Activated CD8-positive, alpha-beta T cell treated with anti-CD3 and anti-CD28 coated beads, Interleukin-2, amount 10 ng/mL, durations not matched to agents 7 days and 5 days (primary cell): Measurements from ENCODE around the gene KCNQ1OT1. TPM values are rescaled to one million over a fixed set of nuclear protein-coding genes. Genes with fewer than 3 reads are reported as not detected.

Source experiments
- ATAC-seq: fragments of 150-1000 bp; cut with Tn5 transposase; one replicate; pipeline ENCODE4 v1.10.0; 2021; ENCODE audit warnings: moderate library complexity
- CTCF ChIA-PET: fragments of 350-600 bp; sonication (Branson Sonifier 250); formaldehyde crosslinking; loops from one replicate; lab custom pipeline; 2021; ENCODE audit warnings: antibody characterized with exemption; lab: Charles Lee
- POLR2A ChIA-PET: fragments of 350-600 bp; sonication (Branson Sonifier 250); formaldehyde crosslinking; loops from one replicate; lab custom pipeline; 2021; ENCODE audit warnings: antibody characterized with exemption; lab: Charles Lee
- DNase-seq: peaks from one replicate; pipeline ENCODE4 v3.0.0-alpha.2; 2020
- H3K27ac Mint-ChIP-seq: one replicate; pipeline ENCODE4 v1.8.0; 2021; ENCODE audit warnings: mild to moderate bottlenecking, mixed read lengths
- H3K27me3 Mint-ChIP-seq: one replicate; pipeline ENCODE4 v1.8.0; 2021; ENCODE audit warnings: low read depth, mixed read lengths
- H3K36me3 Mint-ChIP-seq: one replicate; pipeline ENCODE4 v1.8.0; 2021; ENCODE audit warnings: low read depth, mixed read lengths
- H3K4me1 Mint-ChIP-seq: one replicate; pipeline ENCODE4 v1.8.0; 2021; ENCODE audit warnings: low read depth, mixed read lengths
- H3K4me3 Mint-ChIP-seq: one replicate; pipeline ENCODE4 v1.8.0; 2021; ENCODE audit warnings: mild to moderate bottlenecking, mixed read lengths
- H3K9me3 Mint-ChIP-seq: one replicate; pipeline ENCODE4 v1.8.0; 2022; ENCODE audit warnings: mixed read lengths; ENCODE audit not compliant: insufficient read depth
- total RNA-seq, 2 experiments: library from RNA; stranded (reverse); gene quantifications; one replicate each; pipeline ENCODE4 v1.2.3, GENCODE V29; 2021

KCNQ1OT1 gene
- total RNA-seq, 2 experiments from 2014 or later, result 0.24 to 0.26 TPM

GRCh38 chr11:2741377-2742131 lies 41.8 kb upstream of the KCNQ1OT1 start:
- ChIA-PET POLR2A (no interaction called here), CTCF (no interaction called here)
- no peak overlapping the region for H3K27ac Mint-ChIP-seq
- H3K4me1 Mint-ChIP-seq, result no peaks in the 10 kb centered on the region
- H3K9me3 Mint-ChIP-seq, result no peaks in the 10 kb centered on the region
- no peaks in the 10 kb centered on the region for H3K36me3 Mint-ChIP-seq
- H3K4me3 Mint-ChIP-seq, result no peak overlapping the region
- ATAC-seq (no peak), DNase-seq (no peak)
- H3K27me3 Mint-ChIP-seq, result no peaks in the 10 kb centered on the region

- ATAC-seq (peak; percentile 6), DNase-seq (no peak)
- H3K27me3 Mint-ChIP-seq, result no peaks in the 10 kb centered on the region
- no peaks in the 10 kb centered on the region for H3K36me3 Mint-ChIP-seq
- H3K4me3 Mint-ChIP-seq, result no peak overlapping the region
- ChIA-PET POLR2A (no interaction called here), CTCF (no interaction called here)
- H3K9me3 Mint-ChIP-seq, result no peaks in the 10 kb centered on the region
- H3K27ac Mint-ChIP-seq, result no peak overlapping the region
- H3K4me1 Mint-ChIP-seq, result no peaks in the 10 kb centered on the region
These were observed 41.2 kb upstream of the KCNQ1OT1 start for GRCh38 chr11:2741006-2741376.

GRCh38 chr11:2740275-2740940 lies 40.6 kb upstream of the KCNQ1OT1 start:
- no peak for ATAC-seq
- ChIA-PET CTCF (interaction anchor here (0.8 kb wide), 1 partner anchor 207 kb away, joined by 4 read pairs; no protein-coding TSS in a partner anchor), POLR2A (no interaction called here)
- Mint-ChIP-seq H3K4me3 (no peak overlapping the region), H3K36me3 (no peaks in the 10 kb centered on the region), H3K9me3 (no peaks in the 10 kb centered on the region), H3K27ac (no peak overlapping the region), H3K27me3 (no peaks in the 10 kb centered on the region), H3K4me1 (no peaks in the 10 kb centered on the region)
- DNase-seq, result no peak

GRCh38 chr11:2739531-2740274 lies 39.9 kb upstream of the KCNQ1OT1 start:
- H3K4me3 Mint-ChIP-seq, result no peak overlapping the region
- no peaks in the 10 kb centered on the region for H3K9me3 Mint-ChIP-seq
- no peaks in the 10 kb centered on the region for H3K36me3 Mint-ChIP-seq
- H3K27me3 Mint-ChIP-seq, result no peaks in the 10 kb centered on the region
- POLR2A ChIA-PET, result no interaction called here
- no peak for DNase-seq
- no peak for ATAC-seq
- CTCF ChIA-PET, result interaction anchor here (0.8 kb wide), 1 partner anchor 207 kb away, joined by 4 read pairs; no protein-coding TSS in a partner anchor
- no peaks in the 10 kb centered on the region for H3K4me1 Mint-ChIP-seq
- no peak overlapping the region for H3K27ac Mint-ChIP-seq

- no peaks in the 10 kb centered on the region for H3K36me3 Mint-ChIP-seq
- no peak for ATAC-seq
These were observed 39.0 kb upstream of the KCNQ1OT1 start for GRCh38 chr11:2738551-2739431.

GRCh38 chr11:2737866-2738265 lies 38.1 kb upstream of the KCNQ1OT1 start:
- DNase-seq (no peak), ATAC-seq (no peak)
- Mint-ChIP-seq H3K27ac (no peak overlapping the region), H3K9me3 (no peaks in the 10 kb centered on the region), H3K4me1 (no peaks in the 10 kb centered on the region), H3K27me3 (no peaks in the 10 kb centered on the region), H3K36me3 (no peaks in the 10 kb centered on the region), H3K4me3 (no peak overlapping the region)
- ChIA-PET CTCF (no interaction called here), POLR2A (no interaction called here)

More at GRCh38 chr11:2738551-2739431, 39.0 kb upstream of the KCNQ1OT1 start:
- Mint-ChIP-seq H3K9me3 (no peaks in the 10 kb centered on the region), H3K27ac (no peak overlapping the region), H3K27me3 (no peaks in the 10 kb centered on the region), H3K4me1 (no peaks in the 10 kb centered on the region), H3K4me3 (no peak overlapping the region)
- no peak for DNase-seq
- POLR2A ChIA-PET, result no interaction called here
- CTCF ChIA-PET, result no interaction called here

- POLR2A ChIA-PET, result no interaction called here
- CTCF ChIA-PET, result no interaction called here
These were observed 37.4 kb upstream of the KCNQ1OT1 start for GRCh38 chr11:2737226-2737590.

GRCh38 chr11:2736577-2737225 lies 36.9 kb upstream of the KCNQ1OT1 start:
- H3K27ac Mint-ChIP-seq, result no peak overlapping the region
- no peak for ATAC-seq
- H3K4me3 Mint-ChIP-seq, result no peak overlapping the region
- no peak for DNase-seq
- ChIA-PET CTCF (no interaction called here), POLR2A (interaction anchor here (0.6 kb wide), 1 partner anchor 11 kb away, joined by 3 read pairs; no protein-coding TSS in a partner anchor)
- H3K27me3 Mint-ChIP-seq, result no peaks in the 10 kb centered on the region
- no peaks in the 10 kb centered on the region for H3K4me1 Mint-ChIP-seq
- H3K9me3 Mint-ChIP-seq, result no peaks in the 10 kb centered on the region
- H3K36me3 Mint-ChIP-seq, result no peaks in the 10 kb centered on the region

More at GRCh38 chr11:2737226-2737590, 37.4 kb upstream of the KCNQ1OT1 start:
- ATAC-seq (no peak), DNase-seq (no peak)
- H3K9me3 Mint-ChIP-seq, result no peaks in the 10 kb centered on the region
- no peak overlapping the region for H3K27ac Mint-ChIP-seq
- H3K4me1 Mint-ChIP-seq, result no peaks in the 10 kb centered on the region
- H3K27me3 Mint-ChIP-seq, result no peaks in the 10 kb centered on the region
- no peak overlapping the region for H3K4me3 Mint-ChIP-seq
- no peaks in the 10 kb centered on the region for H3K36me3 Mint-ChIP-seq

GRCh38 chr11:2735053-2735589 lies 35.3 kb upstream of the KCNQ1OT1 start:
- ChIA-PET POLR2A (no interaction called here), CTCF (no interaction called here)
- Mint-ChIP-seq H3K27ac (no peak overlapping the region), H3K9me3 (no peaks in the 10 kb centered on the region), H3K27me3 (no peaks in the 10 kb centered on the region), H3K4me1 (no peaks in the 10 kb centered on the region), H3K4me3 (no peak overlapping the region), H3K36me3 (no peaks in the 10 kb centered on the region)
- DNase-seq (no peak), ATAC-seq (no peak)

- CTCF ChIA-PET, result no interaction called here
These were observed 34.6 kb upstream of the KCNQ1OT1 start for GRCh38 chr11:2734181-2735052.

More at GRCh38 chr11:2734181-2735052, 34.6 kb upstream of the KCNQ1OT1 start:
- H3K9me3 Mint-ChIP-seq, result no peaks in the 10 kb centered on the region
- no peaks in the 10 kb centered on the region for H3K27me3 Mint-ChIP-seq
- ATAC-seq, result no peak
- POLR2A ChIA-PET, result no interaction called here
- H3K36me3 Mint-ChIP-seq, result no peaks in the 10 kb centered on the region
- H3K4me3 Mint-ChIP-seq, result no peak overlapping the region
- no peak for DNase-seq
- no peaks in the 10 kb centered on the region for H3K4me1 Mint-ChIP-seq
- no peak overlapping the region for H3K27ac Mint-ChIP-seq
